ENCODE data around the gene HIPK3.

- no peak for TF ChIP-seq PRDM10 (tag by site-specific recombination; IDR thresholded peaks at IDR 0.05)
- no peak for TF ChIP-seq ZNF341 (tag by site-specific recombination; IDR thresholded peaks at IDR 0.05; ENCODE audit: low read depth)
- no peak for TF ChIP-seq ZNF416 (tag by site-specific recombination; IDR thresholded peaks at IDR 0.05)
Observed at GRCh38 chr11:33334627-33335026, 77.4 kb downstream of the HIPK3 start.
